GM12875 (cell line): ENCODE results near the gene KRTAP10-5.
"Not testable (repeated sequence)": the region's sequence is repeated elsewhere in the genome, so short reads cannot be mapped to it uniquely, and the experiment has no call there.

ENCODE experiments used
- H3K4me3 ChIP-seq: one replicate; pipeline ENCODE4 v1.5.1; 2011; ENCODE audit warnings: low read depth, low read length, control low read depth
- CTCF ChIP-seq: IDR thresholded peaks from 2 replicates; pipeline ENCODE4 v1.5.1; 2011; ENCODE audit warnings: low read depth, mild to moderate bottlenecking, control low read depth, inconsistent platforms, low read length, moderate library complexity, borderline replicate concordance; ENCODE audit not compliant: insufficient read depth

The KRTAP10-5 gene

GRCh38 chr21:44566403-44566802 lies 14.0 kb downstream of the KRTAP10-5 start:
- H3K4me3 ChIP-seq: no peak overlapping the region
- no peak for TF ChIP-seq CTCF

GRCh38 chr21:44564886-44565598 lies 15.4 kb downstream of the KRTAP10-5 start:
- H3K4me3 ChIP-seq: no peak overlapping the region
- no peak for TF ChIP-seq CTCF

- H3K4me3 ChIP-seq: no peak overlapping the region
- TF ChIP-seq CTCF: no peak
Observed at GRCh38 chr21:44564099-44564498, 16.3 kb downstream of the KRTAP10-5 start.

- no peak within 1 kb of the TSS for H3K4me3 ChIP-seq
Observed at GRCh38 chr21:44558695-44559094, 21.7 kb downstream of the KRTAP10-5 start, which contains the start of gene KRTAP10-3. Gene KRTAP10-3 (minus strand): TSS chr21:44558795. CDS start chr21:44558715, 80 bp downstream.

GRCh38 chr21:44558329-44558675 lies 22.1 kb downstream of the KRTAP10-5 start:
- H3K4me3 ChIP-seq: not testable (repeated sequence)

More at GRCh38 chr21:44558695-44559094, 21.7 kb downstream of the KRTAP10-5 start, which contains the start of gene KRTAP10-3:
- TF ChIP-seq CTCF: no peak

- no peak for TF ChIP-seq CTCF
- no peak overlapping the region for H3K4me3 ChIP-seq
Observed at GRCh38 chr21:44557491-44558328, 22.7 kb downstream of the KRTAP10-5 start.

GRCh38 chr21:44556879-44557278 lies 23.5 kb downstream of the KRTAP10-5 start:
- H3K4me3 ChIP-seq: no peak overlapping the region
- no peak for TF ChIP-seq CTCF
